Measurements from ENCODE around the gene AEBP1.

GRCh38 chr7:44057181-44057848, 46.8 kb upstream of the AEBP1 start:
- TF ChIP-seq POLR2A (IDR thresholded peaks at IDR 0.05) = no peak
- no peak for TF ChIP-seq CTCF (IDR thresholded peaks at IDR 0.05)
